GM19324 (cell line): Measurements from ENCODE around the gene KRT9.
"Not testable (repeated sequence)": the region's sequence is repeated elsewhere in the genome, so short reads cannot be mapped to it uniquely, and the experiment has no call there.

Experiments used
- ATAC-seq: cut with Tn5 transposase; IDR thresholded peaks from one replicate; pipeline ENCODE4 v1.9.1; 2021; ENCODE audit warnings: mild to moderate bottlenecking, moderate library complexity; ENCODE audit not compliant: unreplicated experiment, low FRiP score

The KRT9 gene

DNA sequence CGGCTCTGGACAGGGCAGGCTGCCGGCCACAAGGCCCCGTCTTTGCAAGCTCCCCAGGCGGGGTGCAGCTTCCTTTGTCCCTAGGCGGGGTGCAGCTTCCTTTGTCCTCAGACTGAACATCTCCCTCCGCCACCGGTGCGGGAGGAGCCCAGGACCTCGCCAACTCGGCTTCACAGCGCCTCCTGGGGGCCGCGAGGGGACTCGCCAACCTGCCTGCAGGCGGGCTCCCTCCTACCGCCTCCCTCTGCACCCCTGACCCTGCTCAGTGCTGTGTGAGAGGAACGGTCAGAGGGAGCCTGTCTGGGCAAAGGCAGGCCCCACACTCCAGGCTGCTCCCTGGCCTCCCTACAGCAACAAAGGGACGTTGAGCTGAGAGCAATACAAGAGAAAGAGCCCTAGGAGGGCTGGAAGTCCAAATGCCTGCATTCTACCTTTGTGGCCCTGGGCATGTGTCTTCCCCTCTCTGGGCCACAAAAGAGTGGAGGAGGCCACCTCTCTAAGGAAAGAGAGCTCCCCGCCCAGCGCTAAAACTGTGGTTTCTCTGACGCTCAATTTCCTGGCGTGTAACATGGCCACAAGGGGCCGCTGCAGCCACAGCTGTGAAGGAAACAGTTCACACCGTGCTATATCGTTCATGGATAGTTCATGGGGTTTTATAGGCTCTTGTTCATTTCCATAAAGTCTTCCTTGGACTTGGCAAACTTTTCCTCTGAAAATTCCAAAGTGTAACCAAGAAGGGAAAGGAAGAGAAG is 22.8 kb downstream of the KRT9 start:
- no peak for ATAC-seq

- ATAC-seq, result no peak
Measured at GRCh38 chr17:41547921-41548843, 23.7 kb downstream of the KRT9 start.

- no peak for ATAC-seq
Measured at GRCh38 chr17:41547378-41547841, 24.4 kb downstream of the KRT9 start.

DNA sequence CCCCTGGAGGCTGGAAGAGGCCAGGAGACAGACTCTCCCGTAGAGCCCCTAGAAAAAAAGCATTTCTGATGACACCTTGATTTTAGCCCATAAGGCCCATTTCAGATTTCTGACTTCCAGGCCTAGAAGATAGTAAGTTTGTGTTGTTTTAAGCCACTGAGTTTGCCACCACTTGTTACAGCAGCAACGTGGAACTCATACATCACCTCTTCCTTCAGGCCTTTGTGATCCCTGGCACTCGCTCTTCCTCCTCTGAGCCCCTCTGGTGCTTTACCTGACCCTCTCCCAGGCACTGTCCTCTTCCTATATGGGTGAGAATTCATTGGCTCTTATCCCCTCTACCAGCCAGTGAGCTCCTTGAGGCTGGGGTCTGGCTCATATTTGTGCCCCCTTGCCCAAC is 25.0 kb downstream of the KRT9 start:
- ATAC-seq, result no peak

GRCh38 chr17:41545829-41546410 is 25.9 kb downstream of the KRT9 start:
- ATAC-seq, result no peak

DNA sequence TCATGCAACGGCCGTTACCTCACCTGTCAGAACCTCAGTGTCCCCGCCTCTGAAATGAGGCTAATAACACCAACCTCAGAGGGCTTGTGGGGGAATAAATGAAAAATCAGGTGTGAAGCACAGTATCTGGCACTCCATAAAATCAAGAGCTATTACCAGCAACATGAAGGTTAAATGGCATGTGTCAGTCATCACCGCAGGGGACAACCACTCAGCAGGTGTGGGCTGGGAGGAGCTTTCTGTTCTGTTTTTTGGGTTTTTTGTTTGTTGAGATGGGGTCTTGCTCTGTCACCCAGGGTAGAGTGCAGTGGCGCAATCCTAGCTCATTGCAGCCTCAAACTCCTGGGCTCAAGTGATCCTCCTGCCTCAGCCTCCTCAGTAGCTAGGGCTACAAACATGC is 26.9 kb downstream of the KRT9 start:
- ATAC-seq, result no peak

- ATAC-seq, result no peak
Measured at GRCh38 chr17:41544491-41544892, 27.4 kb downstream of the KRT9 start.

DNA sequence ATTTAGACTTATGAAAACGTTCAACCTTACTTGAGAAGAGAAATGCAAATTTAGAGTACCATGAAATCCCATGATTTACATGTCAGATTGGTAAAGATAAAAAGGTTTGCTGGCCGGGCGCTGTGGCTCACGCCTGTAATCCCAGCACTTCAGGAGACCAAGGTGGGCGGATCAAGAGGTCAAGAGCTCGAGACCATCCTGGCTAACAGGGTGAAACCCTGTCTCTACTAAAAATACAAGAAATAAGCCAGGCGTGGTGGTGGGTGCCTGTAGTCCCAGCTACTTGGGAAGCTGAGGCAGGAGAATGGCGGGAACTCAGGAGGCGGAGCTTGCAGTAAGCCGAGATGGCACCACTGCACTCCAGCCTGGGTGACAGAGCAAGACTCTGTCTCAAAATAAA is 29.1 kb downstream of the KRT9 start:
- not testable (repeated sequence) for ATAC-seq

GRCh38 chr17:41542357-41542756 is 29.5 kb downstream of the KRT9 start:
- no peak for ATAC-seq

- ATAC-seq, result no peak
Measured at GRCh38 chr17:41540921-41541625, 30.8 kb downstream of the KRT9 start.

GRCh38 chr17:41539979-41540701 is 31.7 kb downstream of the KRT9 start:
- ATAC-seq, result no peak

DNA sequence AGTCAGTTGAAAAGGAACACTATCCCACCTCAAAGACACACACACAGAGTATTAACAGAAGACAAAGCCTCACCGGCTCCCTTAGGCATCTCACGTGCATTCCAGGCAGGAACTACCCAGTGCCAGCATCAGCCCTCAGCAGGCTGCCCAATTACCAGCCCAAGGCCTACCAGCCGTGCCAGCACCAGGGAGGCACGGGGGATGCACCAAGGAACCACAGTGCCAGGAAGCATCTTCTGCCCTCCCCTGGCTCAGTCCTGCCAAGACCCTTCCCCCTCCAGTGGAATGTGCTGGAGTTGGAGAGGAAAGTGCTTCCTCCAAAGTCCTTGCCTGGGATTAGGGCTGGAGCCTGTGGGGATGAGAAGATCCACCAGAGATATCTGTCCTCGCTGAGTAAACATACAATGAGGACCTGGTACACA is 32.8 kb downstream of the KRT9 start:
- ATAC-seq, result no peak

DNA sequence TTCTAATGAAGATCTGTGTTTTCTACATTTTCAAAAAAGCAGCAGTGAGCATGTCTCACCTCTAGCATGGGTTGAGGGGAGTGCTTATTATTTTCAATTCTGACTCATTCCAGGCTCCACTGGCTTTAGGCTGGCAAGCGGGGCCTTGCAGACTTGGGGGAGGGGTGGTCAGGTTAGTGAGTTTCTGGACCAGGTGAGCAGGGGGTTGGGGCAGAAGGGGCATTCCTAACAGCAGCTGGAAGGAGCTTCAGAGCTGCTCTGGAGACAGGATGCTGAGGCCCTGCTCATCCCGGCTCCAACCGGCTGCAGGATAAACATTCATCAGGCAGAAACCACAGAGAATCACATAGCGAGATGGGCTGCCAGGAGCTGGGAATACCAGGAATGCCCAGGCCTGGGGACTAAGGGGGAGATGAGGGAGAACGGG is 33.3 kb downstream of the KRT9 start:
- ATAC-seq, result no peak

DNA sequence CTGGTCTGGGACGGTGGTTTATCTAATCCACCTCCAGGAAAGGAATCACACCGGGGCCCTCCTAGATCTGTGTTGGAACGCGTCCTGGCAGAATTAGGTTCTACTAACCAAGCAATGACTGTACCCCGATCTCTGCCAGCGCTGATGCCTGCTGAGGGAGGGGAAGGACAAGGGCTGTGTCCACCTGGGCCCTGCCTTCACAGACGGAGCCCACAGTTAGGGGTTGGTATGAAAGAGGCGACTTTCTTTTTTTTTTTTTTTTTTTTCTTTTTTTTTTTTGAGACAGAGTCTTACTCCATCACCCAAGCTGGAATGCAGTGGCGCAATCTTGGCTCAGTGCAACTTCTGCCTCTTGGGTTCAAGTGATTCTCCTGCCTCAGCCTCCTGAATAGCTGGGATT is 33.9 kb downstream of the KRT9 start:
- no peak for ATAC-seq

GRCh38 chr17:41537614-41537954 is 34.3 kb downstream of the KRT9 start:
- ATAC-seq, result no peak

GRCh38 chr17:41536741-41537613 is 34.9 kb downstream of the KRT9 start:
- ATAC-seq, result no peak

DNA sequence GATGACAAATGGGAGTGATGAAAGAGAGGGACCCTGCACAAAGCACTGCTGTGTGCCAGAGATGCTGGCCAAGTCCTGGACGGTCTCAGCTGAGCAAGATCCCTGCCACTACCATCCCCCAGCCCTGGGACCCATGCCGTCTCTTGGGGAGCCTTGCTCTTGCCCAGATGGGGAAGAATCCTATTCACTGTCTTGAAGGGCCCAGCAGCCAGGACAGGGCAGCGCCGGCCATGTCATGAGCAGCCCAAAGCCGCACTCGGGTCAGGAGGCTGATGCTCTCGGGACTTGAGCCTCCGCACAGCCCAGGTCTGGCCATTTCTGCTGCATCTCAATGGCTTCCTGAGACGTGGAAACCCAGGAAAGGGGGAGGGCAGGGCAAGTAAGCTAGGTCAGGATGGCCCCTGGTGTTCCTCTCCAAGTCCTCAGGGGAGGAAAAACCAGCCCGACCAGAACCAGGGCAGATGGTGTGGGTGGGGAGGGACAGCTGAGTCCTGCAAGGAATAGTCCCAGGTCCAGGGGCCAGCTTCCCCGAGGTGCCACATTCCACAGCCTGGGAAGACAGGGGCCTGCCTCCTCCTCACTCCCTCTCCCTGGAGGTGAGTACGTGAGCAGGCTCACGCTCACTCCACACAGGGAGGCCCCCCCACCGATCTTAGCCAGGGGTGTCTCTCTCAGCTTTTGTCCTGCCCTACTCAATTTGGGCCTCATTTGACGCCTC is 35.9 kb downstream of the KRT9 start:
- ATAC-seq, result no peak

DNA sequence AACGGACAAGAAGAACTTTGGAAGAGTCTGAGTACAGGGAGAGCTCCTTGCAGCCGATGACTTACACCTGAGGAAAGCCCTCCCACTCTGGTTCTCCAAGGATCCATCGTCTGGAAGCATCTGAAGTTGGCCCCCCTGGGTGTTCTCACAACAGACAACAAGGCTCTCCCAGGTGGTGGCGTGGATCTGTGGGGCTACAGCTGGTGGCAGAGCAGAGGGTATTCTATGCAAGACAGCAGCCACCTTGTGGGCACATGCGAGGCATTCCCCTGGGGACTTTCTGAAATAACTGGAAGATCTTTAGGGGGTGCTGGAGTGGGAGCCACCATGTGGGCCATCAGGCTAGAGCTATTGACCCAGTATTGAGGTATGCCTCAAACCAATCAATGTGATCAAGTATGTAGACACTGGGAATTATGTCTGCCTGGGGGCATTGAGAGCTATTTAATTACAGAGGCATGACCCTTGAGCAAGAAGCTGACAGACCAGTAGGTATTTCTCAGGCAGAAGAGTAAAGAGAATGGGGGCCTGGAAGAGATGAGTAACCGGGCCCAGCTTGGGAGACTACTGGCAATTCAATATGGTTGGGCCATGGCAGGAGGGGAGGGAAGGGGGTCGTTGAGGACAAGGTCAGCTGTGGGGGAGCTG is 36.8 kb downstream of the KRT9 start:
- ATAC-seq, result no peak
